ENCODE measurements around the gene ADAMTS9. TPM values are rescaled to one million over a fixed set of nuclear protein-coding genes. Genes with fewer than 3 reads are reported as not detected.
"Not testable (repeated sequence)": the region's sequence is repeated elsewhere in the genome, so short reads cannot be mapped to it uniquely, and the experiment has no call there.

ADAMTS9 gene
- total RNA-seq, 2 donors from 2014 or later = 16.1 to 38.0 TPM

GRCh38 chr3:64546856-64547255 is 140.9 kb downstream of the ADAMTS9 start:
- Histone ChIP-seq H3K9me3 (ENCODE audit: control insufficient read depth, low read length) (no peaks in the 10 kb centered on the region), H3K4me1 (ENCODE audit: control insufficient read depth, insufficient read depth, low read length) (no peaks in the 10 kb centered on the region), H3K27ac (ENCODE audit: low read depth, low read length) (peak overlapping the region; percentile 21), H3K9ac (ENCODE audit: extremely low read depth, low read length, poor library complexity, severe bottlenecking) (no peak overlapping the region), H3K36me3 (ENCODE audit: control insufficient read depth, insufficient read depth, low read length) (peaks cover 8% of the 10 kb centered on the region), H3K27me3 (ENCODE audit: control insufficient read depth, insufficient read depth, low read length, poor library complexity, severe bottlenecking) (no peaks in the 10 kb centered on the region), H3K4me3 (ENCODE audit: low read length) (no peak overlapping the region)
- peaks cover 2% of the 10 kb centered on the region for H3K27me3 Mint-ChIP-seq (ENCODE audit: insufficient read depth)
- peaks cover 10% of the 10 kb centered on the region for H3K4me1 Mint-ChIP-seq
- no peak overlapping the region for H3K27ac Mint-ChIP-seq
- 88 to 96% methylated on average over 4 to 8 of the region's 8 CpGs for WGBS, 2 experiments (ENCODE audit: insufficient coverage in 1 of 2, insufficient read length in 1 of 2)
- no peak for TF ChIP-seq CTCF (conservative IDR thresholded peaks at IDR 0.05)
- DNase-seq = no peak
- H3K36me3 Mint-ChIP-seq (ENCODE audit: low read depth) = peaks cover 6% of the 10 kb centered on the region
- no peaks in the 10 kb centered on the region for H3K9me3 Mint-ChIP-seq
- no peak overlapping the region for H3K4me3 Mint-ChIP-seq

- peaks cover 15% of the 10 kb centered on the region for H3K36me3 Mint-ChIP-seq (ENCODE audit: low read depth)
- H3K4me3 Mint-ChIP-seq; H3K9me3 ChIP-seq (ENCODE audit: control insufficient read depth, low read length); H3K9me3 Mint-ChIP-seq; H3K4me1 Mint-ChIP-seq; H3K27ac ChIP-seq (ENCODE audit: low read depth, low read length); H3K4me3 ChIP-seq (ENCODE audit: low read length); H3K27me3 ChIP-seq (ENCODE audit: control insufficient read depth, insufficient read depth, low read length, poor library complexity, severe bottlenecking); H3K27me3 Mint-ChIP-seq (ENCODE audit: insufficient read depth); H3K27ac Mint-ChIP-seq; DNase-seq; H3K9ac ChIP-seq (ENCODE audit: extremely low read depth, low read length, poor library complexity, severe bottlenecking); H3K4me1 ChIP-seq (ENCODE audit: control insufficient read depth, insufficient read depth, low read length): not testable (repeated sequence)
- H3K36me3 ChIP-seq (ENCODE audit: control insufficient read depth, insufficient read depth, low read length) = peaks cover 11% of the 10 kb centered on the region
- 100% methylated on average over 2 of the region's 3 CpGs; no CpG with 5 or more reads in 1 of the 2 experiments for WGBS, 2 experiments (ENCODE audit: insufficient coverage in 1 of 2, insufficient read length in 1 of 2)
These were observed 142.6 kb downstream of the ADAMTS9 start for GRCh38 chr3:64545239-64545638.

GRCh38 chr3:64541803-64542202 is 146.0 kb downstream of the ADAMTS9 start:
- TF ChIP-seq CTCF (conservative IDR thresholded peaks at IDR 0.05) = no peak
- WGBS, 2 experiments (ENCODE audit: insufficient coverage in 1 of 2, insufficient read length in 1 of 2) = 92 to 94% methylated on average over 3 to 4 of the region's 4 CpGs
- Mint-ChIP-seq H3K27ac (no peak overlapping the region), H3K27me3 (ENCODE audit: insufficient read depth) (peaks cover 2% of the 10 kb centered on the region), H3K4me3 (no peak overlapping the region), H3K4me1 (peaks cover 7% of the 10 kb centered on the region), H3K9me3 (no peaks in the 10 kb centered on the region), H3K36me3 (ENCODE audit: low read depth) (peaks cover 22% of the 10 kb centered on the region)
- DNase-seq = no peak
- peaks cover 19% of the 10 kb centered on the region for H3K36me3 ChIP-seq (ENCODE audit: control insufficient read depth, insufficient read depth, low read length)
- H3K9me3 ChIP-seq (ENCODE audit: control insufficient read depth, low read length) = no peaks in the 10 kb centered on the region
- H3K4me1 ChIP-seq (ENCODE audit: control insufficient read depth, insufficient read depth, low read length) = no peaks in the 10 kb centered on the region
- H3K9ac ChIP-seq (ENCODE audit: extremely low read depth, low read length, poor library complexity, severe bottlenecking) = no peak overlapping the region
- no peak overlapping the region for H3K4me3 ChIP-seq (ENCODE audit: low read length)
- H3K27me3 ChIP-seq (ENCODE audit: control insufficient read depth, insufficient read depth, low read length, poor library complexity, severe bottlenecking) = no peaks in the 10 kb centered on the region
- no peak overlapping the region for H3K27ac ChIP-seq (ENCODE audit: low read depth, low read length)

All from endodermal cell (in vitro differentiated cells).